WTC11 (cell line): ENCODE results near the gene MTUS2. TPM values are rescaled to one million over a fixed set of nuclear protein-coding genes. Genes with fewer than 3 reads are reported as not detected.
A peak's percentile ranks its signal among the peaks of the same experiment; 100 is the strongest.

Experiments used
- ATAC-seq: fragments of 200-7000 bp; cut with Tn5 transposase; 2 replicates; pipeline ENCODE4 v1.10.0; 2021; ENCODE audit warnings: mild to moderate bottlenecking, moderate library complexity
- CTCF ChIA-PET: fragments of 300-600 bp; sonication (Branson Sonifier 250); formaldehyde crosslinking; loops from one replicate; lab custom pipeline; 2021; ENCODE audit warnings: antibody characterized with exemption; lab: Charles Lee
- POLR2A ChIA-PET: fragments of 350-600 bp; sonication (Branson Sonifier 250); formaldehyde crosslinking; loops from one replicate; lab custom pipeline; 2021; ENCODE audit warnings: antibody characterized with exemption; lab: Charles Lee
- DNase-seq: peaks from one replicate; pipeline ENCODE4 v3.0.0; 2021; ENCODE audit warnings: low spot score
- H3K27ac Mint-ChIP-seq: 2 replicates; pipeline ENCODE4 v1.8.0; 2021; ENCODE audit warnings: mixed read lengths
- H3K27me3 Mint-ChIP-seq: 2 replicates; pipeline ENCODE4 v1.8.0; 2021; ENCODE audit warnings: low read depth, mild to moderate bottlenecking, moderate library complexity, mixed read lengths
- H3K36me3 Mint-ChIP-seq: 2 replicates; pipeline ENCODE4 v1.8.0; 2021; ENCODE audit warnings: mixed read lengths
- H3K4me1 Mint-ChIP-seq: 2 replicates; pipeline ENCODE4 v1.8.0; 2022; ENCODE audit warnings: mixed read lengths
- H3K4me3 Mint-ChIP-seq: 2 replicates; pipeline ENCODE4 v1.8.0; 2021; ENCODE audit warnings: mild to moderate bottlenecking, moderate library complexity, mixed read lengths
- H3K9me3 Mint-ChIP-seq: 2 replicates; pipeline ENCODE4 v1.8.0; 2021; ENCODE audit warnings: mixed read lengths
- CREM ChIP-seq: sonication (generic); formaldehyde crosslinking; IDR thresholded peaks from 2 replicates; pipeline ENCODE4 v1.8.1; 2022; ENCODE audit warnings: mild to moderate bottlenecking, missing genetic modification reagents, moderate library complexity
- FOXJ3 ChIP-seq: sonication (generic); formaldehyde crosslinking; IDR thresholded peaks from 2 replicates; pipeline ENCODE4 v1.9.0; 2021; ENCODE audit warnings: missing genetic modification reagents, mild to moderate bottlenecking, borderline replicate concordance
- FOXP1 ChIP-seq: sonication (generic); formaldehyde crosslinking; IDR thresholded peaks from 2 replicates; pipeline ENCODE4 v1.8.0; 2022; ENCODE audit warnings: missing genetic modification reagents, mild to moderate bottlenecking, moderate library complexity, borderline replicate concordance
- GABPB1 ChIP-seq: sonication (generic); formaldehyde crosslinking; IDR thresholded peaks from 2 replicates; pipeline ENCODE4 v1.8.1; 2023; ENCODE audit warnings: mild to moderate bottlenecking, missing genetic modification reagents
- HMGA2 ChIP-seq: fragments of 250-450 bp; sonication (Bioruptor Pico); IDR thresholded peaks from 2 replicates; pipeline ENCODE4 v1.4.0; 2021; ENCODE audit warnings: mild to moderate bottlenecking, moderate library complexity
- RELA ChIP-seq: sonication (generic); formaldehyde crosslinking; IDR thresholded peaks from 2 replicates; pipeline ENCODE4 v1.8.1; 2022; ENCODE audit warnings: missing genetic modification reagents, mild to moderate bottlenecking, borderline replicate concordance
- SMAD4 ChIP-seq: sonication (generic); formaldehyde crosslinking; IDR thresholded peaks from 2 replicates; pipeline ENCODE4 v1.8.0; 2022; ENCODE audit warnings: mild to moderate bottlenecking, missing genetic modification reagents
- SP1 ChIP-seq: sonication (generic); formaldehyde crosslinking; conservative IDR thresholded peaks from 2 replicates; pipeline ENCODE4 v1.8.1; 2022; ENCODE audit warnings: missing genetic modification reagents
- ZNF121 ChIP-seq: sonication (generic); formaldehyde crosslinking; IDR thresholded peaks from 2 replicates; pipeline ENCODE4 v1.8.0; 2023; ENCODE audit warnings: missing genetic modification reagents
- ZNF232 ChIP-seq: sonication (generic); formaldehyde crosslinking; IDR thresholded peaks from 2 replicates; pipeline ENCODE4 v1.8.0; 2022; ENCODE audit warnings: mild to moderate bottlenecking, missing genetic modification reagents
- ZNF263 ChIP-seq: sonication (generic); formaldehyde crosslinking; IDR thresholded peaks from 2 replicates; pipeline ENCODE4 v1.8.1; 2022; ENCODE audit warnings: low read depth, mild to moderate bottlenecking, moderate library complexity, missing genetic modification reagents
- ZNF671 ChIP-seq: fragments of 250-450 bp; sonication (Bioruptor Pico); IDR thresholded peaks from 2 replicates; pipeline ENCODE4 v1.8.0; 2021; ENCODE audit warnings: mild to moderate bottlenecking
- total RNA-seq: library from RNA; stranded (reverse); gene quantifications from 3 replicates; pipeline ENCODE4 v1.2.3, GENCODE V29; 2021
- TF ChIP-seq, protein P1 (sequence below): sonication (generic); formaldehyde crosslinking; IDR thresholded peaks from 2 replicates; pipeline ENCODE4 v1.8.1; 2023; ENCODE audit warnings: mild to moderate bottlenecking, missing genetic modification reagents
- TF ChIP-seq, protein P2 (sequence below): sonication (generic); formaldehyde crosslinking; IDR thresholded peaks from 2 replicates; pipeline ENCODE4 v1.8.1; 2023; ENCODE audit warnings: mild to moderate bottlenecking, missing genetic modification reagents, moderate library complexity
- TF ChIP-seq, protein P3 (sequence below): sonication (generic); formaldehyde crosslinking; IDR thresholded peaks from 2 replicates; pipeline ENCODE4 v1.8.1; 2023; ENCODE audit warnings: mild to moderate bottlenecking, missing genetic modification reagents
- TF ChIP-seq, protein P4 (sequence below): sonication (generic); formaldehyde crosslinking; IDR thresholded peaks from 2 replicates; pipeline ENCODE4 v1.8.1; 2022; ENCODE audit warnings: low read depth, mild to moderate bottlenecking, moderate library complexity, missing genetic modification reagents, borderline replicate concordance
- TF ChIP-seq, protein P5 (sequence below): sonication (generic); formaldehyde crosslinking; IDR thresholded peaks from 2 replicates; pipeline ENCODE4 v1.8.0; 2023; ENCODE audit warnings: missing genetic modification reagents
- TF ChIP-seq, protein P6 (sequence below): sonication (generic); formaldehyde crosslinking; IDR thresholded peaks from 2 replicates; pipeline ENCODE4 v1.8.1; 2022; ENCODE audit warnings: mild to moderate bottlenecking, moderate library complexity, missing genetic modification reagents

The MTUS2 gene
- total RNA-seq, 1 experiment from 2014 or later, result 0.22 TPM

DNA sequence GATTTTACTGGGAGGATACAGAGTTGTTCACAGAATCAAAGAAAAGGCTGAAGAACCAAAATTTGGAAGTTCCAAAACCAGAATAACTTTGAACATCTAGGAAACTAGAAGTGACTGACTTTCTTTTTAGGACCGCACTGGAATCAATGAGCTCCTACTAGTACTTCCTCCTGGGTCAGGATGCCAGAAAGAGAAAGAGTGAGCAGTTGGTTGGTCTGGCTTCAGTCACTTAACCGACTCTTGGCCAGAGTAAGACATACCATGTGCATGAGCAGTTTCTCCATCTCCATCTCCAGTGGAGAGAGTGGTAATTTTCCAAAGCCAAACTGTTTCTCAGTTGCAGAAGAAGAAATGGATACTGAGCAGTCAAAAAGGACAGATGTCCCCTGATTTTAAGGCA is 27.1 kb upstream of the MTUS2 start:
- no peaks in the 10 kb centered on the region for H3K9me3 Mint-ChIP-seq
- ATAC-seq (no peak), DNase-seq (no peak)
- CTCF ChIA-PET, result interaction anchor here (1.4 kb wide), 1 partner anchor 468 kb away, joined by 3 read pairs; no protein-coding TSS in a partner anchor
- H3K27ac Mint-ChIP-seq, result no peak overlapping the region
- peaks cover 7% of the 10 kb centered on the region; the same call in 1 of the 2 replicates for H3K27me3 Mint-ChIP-seq
- H3K4me3 Mint-ChIP-seq, result no peak overlapping the region
- TF ChIP-seq CREM (CRISPR knock-in tag) (no peak), SMAD4 (CRISPR knock-in tag) (no peak), ZNF232 (CRISPR knock-in tag) (no peak), SP1 (CRISPR knock-in tag) (no peak), ZNF121 (CRISPR knock-in tag) (no peak), RELA (no peak), HMGA2 (CRISPR knock-in tag) (no peak), ZNF263 (CRISPR knock-in tag) (no peak), FOXJ3 (no peak), FOXP1 (CRISPR knock-in tag) (no peak)
- TF ChIP-seq, protein P1, sequence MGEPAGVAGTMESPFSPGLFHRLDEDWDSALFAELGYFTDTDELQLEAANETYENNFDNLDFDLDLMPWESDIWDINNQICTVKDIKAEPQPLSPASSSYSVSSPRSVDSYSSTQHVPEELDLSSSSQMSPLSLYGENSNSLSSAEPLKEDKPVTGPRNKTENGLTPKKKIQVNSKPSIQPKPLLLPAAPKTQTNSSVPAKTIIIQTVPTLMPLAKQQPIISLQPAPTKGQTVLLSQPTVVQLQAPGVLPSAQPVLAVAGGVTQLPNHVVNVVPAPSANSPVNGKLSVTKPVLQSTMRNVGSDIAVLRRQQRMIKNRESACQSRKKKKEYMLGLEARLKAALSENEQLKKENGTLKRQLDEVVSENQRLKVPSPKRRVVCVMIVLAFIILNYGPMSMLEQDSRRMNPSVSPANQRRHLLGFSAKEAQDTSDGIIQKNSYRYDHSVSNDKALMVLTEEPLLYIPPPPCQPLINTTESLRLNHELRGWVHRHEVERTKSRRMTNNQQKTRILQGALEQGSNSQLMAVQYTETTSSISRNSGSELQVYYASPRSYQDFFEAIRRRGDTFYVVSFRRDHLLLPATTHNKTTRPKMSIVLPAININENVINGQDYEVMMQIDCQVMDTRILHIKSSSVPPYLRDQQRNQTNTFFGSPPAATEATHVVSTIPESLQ, result no peak
- TF ChIP-seq, protein P2, sequence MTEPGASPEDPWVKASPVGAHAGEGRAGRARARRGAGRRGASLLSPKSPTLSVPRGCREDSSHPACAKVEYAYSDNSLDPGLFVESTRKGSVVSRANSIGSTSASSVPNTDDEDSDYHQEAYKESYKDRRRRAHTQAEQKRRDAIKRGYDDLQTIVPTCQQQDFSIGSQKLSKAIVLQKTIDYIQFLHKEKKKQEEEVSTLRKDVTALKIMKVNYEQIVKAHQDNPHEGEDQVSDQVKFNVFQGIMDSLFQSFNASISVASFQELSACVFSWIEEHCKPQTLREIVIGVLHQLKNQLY (CRISPR knock-in tag), result no peak
- TF ChIP-seq, all 79 proteins: peak for 0
- H3K36me3 Mint-ChIP-seq, result no peaks in the 10 kb centered on the region
- H3K4me1 Mint-ChIP-seq, result peaks cover 11% of the 10 kb centered on the region; the same call in 1 of the 2 replicates
- POLR2A ChIA-PET, result no interaction called here

DNA sequence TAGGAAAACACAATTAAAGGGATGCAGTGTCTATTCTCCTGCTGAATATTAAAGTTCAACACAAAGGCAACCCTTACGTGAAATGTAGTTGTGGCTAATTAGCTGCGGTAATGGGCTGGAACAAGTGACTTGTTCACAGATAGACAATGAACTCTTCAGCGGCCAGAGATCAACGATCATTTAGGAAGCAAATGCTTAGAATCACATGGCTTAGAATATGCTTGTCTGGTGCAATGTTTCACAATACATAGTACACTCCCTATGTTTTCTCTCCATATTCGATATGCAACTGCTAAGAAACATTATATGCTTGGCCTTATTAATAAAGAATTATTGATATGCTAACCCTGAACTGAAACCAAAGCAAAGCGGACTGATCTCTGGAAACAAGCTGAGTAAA is 25.7 kb upstream of the MTUS2 start:
- Mint-ChIP-seq H3K27ac (no peak overlapping the region), H3K4me1 (peaks cover 11% of the 10 kb centered on the region; the same call in 1 of the 2 replicates), H3K27me3 (peaks cover 7% of the 10 kb centered on the region; the same call in 1 of the 2 replicates), H3K9me3 (no peaks in the 10 kb centered on the region), H3K4me3 (no peak overlapping the region), H3K36me3 (no peaks in the 10 kb centered on the region)
- DNase-seq, result no peak
- TF ChIP-seq GABPB1, result peak; percentile 51; the same call in 1 of the 2 replicates
- TF ChIP-seq, protein P3, sequence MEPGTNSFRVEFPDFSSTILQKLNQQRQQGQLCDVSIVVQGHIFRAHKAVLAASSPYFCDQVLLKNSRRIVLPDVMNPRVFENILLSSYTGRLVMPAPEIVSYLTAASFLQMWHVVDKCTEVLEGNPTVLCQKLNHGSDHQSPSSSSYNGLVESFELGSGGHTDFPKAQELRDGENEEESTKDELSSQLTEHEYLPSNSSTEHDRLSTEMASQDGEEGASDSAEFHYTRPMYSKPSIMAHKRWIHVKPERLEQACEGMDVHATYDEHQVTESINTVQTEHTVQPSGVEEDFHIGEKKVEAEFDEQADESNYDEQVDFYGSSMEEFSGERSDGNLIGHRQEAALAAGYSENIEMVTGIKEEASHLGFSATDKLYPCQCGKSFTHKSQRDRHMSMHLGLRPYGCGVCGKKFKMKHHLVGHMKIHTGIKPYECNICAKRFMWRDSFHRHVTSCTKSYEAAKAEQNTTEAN (CRISPR knock-in tag), result no peak
- no peak for ATAC-seq
- CTCF ChIA-PET, result interaction anchor here (1.4 to 1.9 kb wide), 2 partner anchors 26 to 470 kb away, joined by 3 to 4 read pairs; partner anchors contain the start of gene MTUS2
- POLR2A ChIA-PET, result no interaction called here

DNA sequence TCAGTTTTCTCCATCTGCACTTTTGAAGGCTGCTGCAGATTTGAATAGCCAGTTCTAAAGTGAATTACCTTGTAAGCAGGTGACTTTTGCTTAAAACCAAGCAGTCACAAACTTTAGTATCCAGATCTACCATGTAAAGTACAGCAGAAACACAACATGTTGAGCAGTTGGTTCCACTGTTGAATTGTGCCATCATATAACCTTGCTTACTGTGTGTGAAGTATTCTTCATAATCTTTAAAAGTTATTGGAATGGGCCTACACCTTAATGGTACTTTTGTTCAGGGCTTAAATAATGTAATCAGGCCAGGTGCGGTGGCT is 23.2 kb upstream of the MTUS2 start:
- no peak for DNase-seq
- Mint-ChIP-seq H3K4me3 (no peak overlapping the region), H3K9me3 (no peaks in the 10 kb centered on the region), H3K4me1 (no peaks in the 10 kb centered on the region), H3K27me3 (peaks cover 7% of the 10 kb centered on the region; the same call in 1 of the 2 replicates), H3K36me3 (no peaks in the 10 kb centered on the region), H3K27ac (no peak overlapping the region)
- TF ChIP-seq SP1 (CRISPR knock-in tag) (no peak), ZNF671 (no peak), FOXJ3 (no peak)
- TF ChIP-seq, protein P4, sequence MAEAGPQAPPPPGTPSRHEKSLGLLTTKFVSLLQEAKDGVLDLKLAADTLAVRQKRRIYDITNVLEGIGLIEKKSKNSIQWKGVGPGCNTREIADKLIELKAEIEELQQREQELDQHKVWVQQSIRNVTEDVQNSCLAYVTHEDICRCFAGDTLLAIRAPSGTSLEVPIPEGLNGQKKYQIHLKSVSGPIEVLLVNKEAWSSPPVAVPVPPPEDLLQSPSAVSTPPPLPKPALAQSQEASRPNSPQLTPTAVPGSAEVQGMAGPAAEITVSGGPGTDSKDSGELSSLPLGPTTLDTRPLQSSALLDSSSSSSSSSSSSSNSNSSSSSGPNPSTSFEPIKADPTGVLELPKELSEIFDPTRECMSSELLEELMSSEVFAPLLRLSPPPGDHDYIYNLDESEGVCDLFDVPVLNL (CRISPR knock-in tag), result no peak
- TF ChIP-seq, protein P3 (CRISPR knock-in tag), result no peak
- TF ChIP-seq, protein P5, sequence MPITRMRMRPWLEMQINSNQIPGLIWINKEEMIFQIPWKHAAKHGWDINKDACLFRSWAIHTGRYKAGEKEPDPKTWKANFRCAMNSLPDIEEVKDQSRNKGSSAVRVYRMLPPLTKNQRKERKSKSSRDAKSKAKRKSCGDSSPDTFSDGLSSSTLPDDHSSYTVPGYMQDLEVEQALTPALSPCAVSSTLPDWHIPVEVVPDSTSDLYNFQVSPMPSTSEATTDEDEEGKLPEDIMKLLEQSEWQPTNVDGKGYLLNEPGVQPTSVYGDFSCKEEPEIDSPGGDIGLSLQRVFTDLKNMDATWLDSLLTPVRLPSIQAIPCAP (CRISPR knock-in tag), result no peak
- TF ChIP-seq, protein P6, sequence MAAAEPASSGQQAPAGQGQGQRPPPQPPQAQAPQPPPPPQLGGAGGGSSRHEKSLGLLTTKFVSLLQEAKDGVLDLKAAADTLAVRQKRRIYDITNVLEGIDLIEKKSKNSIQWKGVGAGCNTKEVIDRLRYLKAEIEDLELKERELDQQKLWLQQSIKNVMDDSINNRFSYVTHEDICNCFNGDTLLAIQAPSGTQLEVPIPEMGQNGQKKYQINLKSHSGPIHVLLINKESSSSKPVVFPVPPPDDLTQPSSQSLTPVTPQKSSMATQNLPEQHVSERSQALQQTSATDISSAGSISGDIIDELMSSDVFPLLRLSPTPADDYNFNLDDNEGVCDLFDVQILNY, result no peak
- ChIA-PET CTCF (interaction anchor here (0.5 to 1.2 kb wide), 50 partner anchors 12 to 1491 kb away, joined by 3 to 19 read pairs (median 4); partner anchors contain the start of genes MTUS2, POMP and SLC46A3), POLR2A (no interaction called here)
- ATAC-seq, result no peak
